Measurements from ENCODE around the gene SLBP. TPM values are rescaled to one million over a fixed set of nuclear protein-coding genes. Genes with fewer than 3 reads are reported as not detected.

The SLBP gene
- total RNA-seq, 2 donors from 2014 or later: 73.0 to 110 TPM

Other genes with a start within 250 kb of the SLBP start
- 1 to 10 TPM; 3.0 to 5.4 TPM for gene FAM53A, start 28.0 kb downstream of the SLBP start, total RNA-seq
- gene TMEM129, start 9.0 kb upstream of the SLBP start, total RNA-seq: 10 to 100 TPM; 12.7 to 14.9 TPM
- gene TACC3, start 9.2 kb upstream of the SLBP start, total RNA-seq: 100 to 1,000 TPM; 195 to 295 TPM
- gene FGFR3, start 81.0 kb upstream of the SLBP start, total RNA-seq: under 1 TPM in 1 of 2 donors, not detected in 1; 0.12 TPM
- gene LETM1, start 143.8 kb upstream of the SLBP start, total RNA-seq: 10 to 100 TPM; 28.3 to 45.2 TPM
- gene NSD2, start 159.1 kb upstream of the SLBP start, total RNA-seq: 100 to 1,000 TPM; 233 to 254 TPM